Stomach (tissue), 9 donors: ENCODE data around the gene RYR3. TPM values are rescaled to one million over a fixed set of nuclear protein-coding genes. Genes with fewer than 3 reads are reported as not detected.

Experiments
- DNase-seq, 2 donors: peaks; one replicate each; pipeline versions ENCODE4 v3.0.0 to v3.0.0-alpha.2; 2013 to 2019
- H3K27ac ChIP-seq, 5 donors: fragments of 200-600 bp in 4 of 5; sonication (generic) in 4 of 5; one replicate each; pipeline ENCODE4 v1.5.1; 2013 to 2019; ENCODE audit warnings: mild to moderate bottlenecking in 1 of 5, moderate library complexity in 1 of 5
- H3K27me3 ChIP-seq, 3 donors: fragments of 200-600 bp; sonication (generic); one replicate each; pipeline ENCODE4 v1.5.1; 2017 to 2019; ENCODE audit warnings: mixed run types in 1 of 3
- H3K36me3 ChIP-seq, 4 donors: fragments of 200-600 bp; sonication (generic); 1 replicate in 3 of 4; 2 replicates in 1 of 4; pipeline ENCODE4 v1.5.1; 2016 to 2019
- H3K4me1 ChIP-seq, 4 donors: fragments of 200-600 bp; sonication (generic); one replicate each; pipeline ENCODE4 v1.5.1; 2016 to 2019
- H3K4me3 ChIP-seq, 4 donors: fragments of 200-600 bp; sonication (generic) in 3 of 4; one replicate each; pipeline ENCODE4 v1.5.1; 2016 to 2019; ENCODE audit warnings: mild to moderate bottlenecking in 1 of 4
- H3K9me3 ChIP-seq, 4 donors: fragments of 200-600 bp; sonication (generic); one replicate each; pipeline ENCODE4 v1.5.1; 2016 to 2019
- CTCF ChIP-seq, 7 experiments: fragments of 450-650 bp in 4 of 7; fragments of 200-600 bp in 3 of 7; sonication (generic) in 3 of 7; IDR thresholded peaks; one replicate each; pipeline ENCODE4 v1.5.1; 2016 to 2019; ENCODE audit warnings: antibody characterized with exemption in 7 of 7, control low read depth in 2 of 7, mild to moderate bottlenecking in 1 of 7
- EP300 ChIP-seq: sonication (generic); formaldehyde crosslinking; IDR thresholded peaks from one replicate; pipeline ENCODE4 v1.6.1; 2017; ENCODE audit warnings: antibody characterized with exemption
- POLR2A ChIP-seq, 4 donors: fragments of 450-650 bp; IDR thresholded peaks; one replicate each; pipeline ENCODE4 v1.6.1; 2016; ENCODE audit warnings: antibody characterized with exemption in 4 of 4, control low read depth in 2 of 4, mild to moderate bottlenecking in 1 of 4, moderate library complexity in 1 of 4
- POLR2AphosphoS5 ChIP-seq, 3 donors: sonication (generic); formaldehyde crosslinking; IDR thresholded peaks; one replicate each; pipeline ENCODE4 v1.6.1; 2016; ENCODE audit warnings: antibody characterized with exemption in 3 of 3
- WGBS, 5 donors: extraction: QIAGEN DNeasy Blood & Tissue Kit in 3 of 5; methylation state at CpG; one replicate each; pipeline versions ENCODE4 v1.1.5 to v1.1.7; 2013 to 2018; 5-methylcytosine and 5-hydroxymethylcytosine counted together
- intact Hi-C: fragments of 100-400 bp; cut with DNase I; formaldehyde crosslinking; loops from one replicate; pipeline ENCODE4 v1.15.1; 2023; ENCODE audit warnings: low total_unique reads
- polyA plus RNA-seq, 3 donors: library from polyadenylated mRNA; stranded (reverse); fragments of 200-250 nt; gene quantifications; one replicate each; pipeline ENCODE4 v1.2.3, GENCODE V29; 2013
- total RNA-seq, 5 donors: library from RNA; depleted of rRNA; stranded (reverse); fragments of >200 nt; gene quantifications; one replicate each; pipeline versions ENCODE4 v1.1.0 to v1.2.3, GENCODE V29; 2014 to 2016
- donor health status: healthy with polysubstance abuse.
- donor health status: Bipolar disorder and iron deficiency.
- donor health status: healthy.

The RYR3 gene
- total and polyA plus RNA-seq, 8 donors = 0.12 to 36.2 (median 4.0) TPM

GRCh38 chr15:33638453-33638852 is 327.7 kb downstream of the RYR3 start:
- H3K9me3 ChIP-seq = no peaks in the 10 kb centered on the region
- TF ChIP-seq POLR2A (IDR thresholded peaks at IDR 0.05) = no peak
- TF ChIP-seq POLR2AphosphoS5 (IDR thresholded peaks at IDR 0.05) = no peak
- TF ChIP-seq EP300 = no peak
- TF ChIP-seq CTCF (IDR thresholded peaks at IDR 0.05) = no peak
- intact Hi-C loops = no loop called here
- H3K36me3 ChIP-seq = peaks cover 0 to 5% (median 0%) of the 10 kb centered on the region in 4 donors
- DNase-seq = no peak
- H3K27ac ChIP-seq = no peak overlapping the region
- no peaks in the 10 kb centered on the region for H3K4me1 ChIP-seq
- H3K27me3 ChIP-seq = peaks cover 0 to 5% (median 0%) of the 10 kb centered on the region in 3 donors
- H3K4me3 ChIP-seq = no peak overlapping the region
- WGBS, 5 donors = 72 to 84% (median 78%) methylated on average over 2 of the region's 2 CpGs

DNA sequence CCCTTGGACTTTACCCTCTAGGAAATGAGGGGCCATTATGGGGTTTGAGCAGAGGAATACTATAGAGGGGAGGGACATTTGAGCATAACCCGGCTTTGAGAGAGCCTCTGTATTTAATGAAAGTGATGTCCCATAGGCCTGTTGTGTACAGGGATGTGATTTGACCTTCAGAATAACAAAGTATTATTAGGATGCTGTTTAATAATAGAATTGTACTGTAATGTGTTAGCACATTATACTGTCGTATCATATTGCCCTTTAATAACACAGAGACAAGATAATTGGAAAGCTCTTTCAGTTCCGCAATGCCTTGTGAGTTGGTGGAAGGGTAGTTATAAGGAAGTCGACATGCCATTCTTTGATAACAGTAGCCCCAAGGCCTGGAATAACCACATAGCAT is 328.3 kb downstream of the RYR3 start:
- H3K4me1 ChIP-seq = no peaks in the 10 kb centered on the region
- no peak overlapping the region for H3K4me3 ChIP-seq
- WGBS, 5 donors = 82 to 90% (median 84%) methylated on average over 4 of the region's 4 CpGs
- H3K27me3 ChIP-seq = peaks cover 0 to 5% (median 0%) of the 10 kb centered on the region in 3 donors
- H3K36me3 ChIP-seq = peaks cover 0 to 5% (median 0%) of the 10 kb centered on the region in 4 donors
- H3K27ac ChIP-seq = no peak overlapping the region
- no peak for DNase-seq
- intact Hi-C loops = no loop called here
- no peaks in the 10 kb centered on the region for H3K9me3 ChIP-seq
- no peak for TF ChIP-seq POLR2AphosphoS5 (IDR thresholded peaks at IDR 0.05)
- no peak for TF ChIP-seq CTCF (IDR thresholded peaks at IDR 0.05)

DNA sequence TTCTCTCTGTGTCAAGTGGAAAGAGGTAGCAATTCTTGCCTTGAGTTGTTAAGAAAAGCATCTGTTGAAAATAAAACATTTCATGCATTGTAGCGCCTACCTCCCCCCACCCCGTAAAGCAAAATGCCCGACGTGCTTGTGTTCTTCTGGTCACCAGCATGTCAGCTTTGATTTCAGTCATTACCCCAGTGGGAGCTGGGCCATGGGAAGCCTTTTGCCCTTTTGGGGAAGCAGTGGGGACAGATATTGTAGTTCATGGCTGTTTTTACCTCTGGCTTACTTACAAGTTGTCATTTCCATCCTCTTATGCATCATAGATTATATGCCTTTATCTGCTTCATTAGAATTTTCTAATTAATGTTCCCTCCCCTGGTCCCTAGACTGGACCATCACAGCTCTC is 328.7 kb downstream of the RYR3 start:
- Histone ChIP-seq H3K27ac (no peak overlapping the region), H3K27me3 (peaks cover 0 to 5% (median 0%) of the 10 kb centered on the region in 3 donors), H3K9me3 (no peaks in the 10 kb centered on the region), H3K4me3 (no peak overlapping the region), H3K36me3 (peaks cover 0 to 4% (median 0%) of the 10 kb centered on the region in 4 donors), H3K4me1 (no peaks in the 10 kb centered on the region)
- WGBS, 5 donors = 79 to 93% (median 86%) methylated on average over 4 of the region's 4 CpGs
- intact Hi-C loops = no loop called here
- no peak for TF ChIP-seq POLR2A (IDR thresholded peaks at IDR 0.05)
- TF ChIP-seq POLR2AphosphoS5 (IDR thresholded peaks at IDR 0.05) = no peak
- no peak for TF ChIP-seq EP300
- no peak for DNase-seq

GRCh38 chr15:33639978-33640377 is 329.2 kb downstream of the RYR3 start:
- Histone ChIP-seq H3K36me3 (no peaks in the 10 kb centered on the region), H3K27ac (no peak overlapping the region), H3K4me1 (no peaks in the 10 kb centered on the region), H3K4me3 (no peak overlapping the region), H3K9me3 (no peaks in the 10 kb centered on the region), H3K27me3 (peaks cover 0 to 5% (median 0%) of the 10 kb centered on the region in 3 donors)
- 28 to 49% (median 44%) methylated on average over 6 of the region's 6 CpGs for WGBS, 5 donors
- DNase-seq = peak in 1 of 2 donors; percentile 26
- intact Hi-C loops = no loop called here
- no peak for TF ChIP-seq POLR2AphosphoS5 (IDR thresholded peaks at IDR 0.05)
- no peak for TF ChIP-seq CTCF (IDR thresholded peaks at IDR 0.05)
- TF ChIP-seq EP300 = no peak
- TF ChIP-seq POLR2A (IDR thresholded peaks at IDR 0.05) = no peak

DNA sequence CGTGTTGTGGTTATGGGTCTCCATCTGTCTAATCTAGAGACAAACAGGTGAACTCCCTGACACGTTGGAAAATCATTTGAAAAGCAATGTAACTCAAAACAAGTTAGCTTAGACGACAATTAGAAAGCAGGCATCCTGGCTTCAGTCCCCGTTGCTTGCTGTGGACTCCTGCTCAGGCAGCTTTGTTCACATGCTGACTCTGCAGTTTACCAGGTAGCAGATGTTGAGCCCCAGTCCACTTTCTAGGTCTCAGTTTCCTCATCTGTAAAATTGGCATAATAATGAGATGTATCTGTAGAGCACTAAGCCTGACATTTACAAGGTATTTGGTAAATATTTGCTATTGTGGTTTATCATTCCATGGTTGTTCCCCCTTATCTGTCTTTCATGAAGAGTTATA is 330.3 kb downstream of the RYR3 start:
- intact Hi-C loops = no loop called here

More for the DNA sequence above, 330.3 kb downstream of the RYR3 start:
- WGBS, 5 donors = 62 to 75% (median 70%) methylated on average over 4 of the region's 4 CpGs
- no peaks in the 10 kb centered on the region for H3K4me1 ChIP-seq
- no peak overlapping the region for H3K4me3 ChIP-seq
- TF ChIP-seq POLR2A (IDR thresholded peaks at IDR 0.05) (no peak), CTCF (IDR thresholded peaks at IDR 0.05) (no peak), EP300 (no peak), POLR2AphosphoS5 (IDR thresholded peaks at IDR 0.05) (no peak)
- H3K27me3 ChIP-seq = peaks cover 0 to 5% (median 0%) of the 10 kb centered on the region in 3 donors
- no peaks in the 10 kb centered on the region for H3K36me3 ChIP-seq
- no peaks in the 10 kb centered on the region for H3K9me3 ChIP-seq
- no peak for DNase-seq
- H3K27ac ChIP-seq = no peak overlapping the region
